HPDE6-E6E7 (cell line): Measurements from ENCODE around the gene SDCBP2.

Source experiments
- DNase-seq: peaks from one replicate; pipeline ENCODE4 v3.0.0; 2011; ENCODE audit warnings: missing footprints; ENCODE audit errors: extremely low spot score

The SDCBP2 gene

GRCh38 chr20:1328680-1329330 is at the start of gene SDCBP2:
Gene SDCBP2, minus strand, starts transcription at chr20:1329139. Its CDS starts 8,723 bp downstream, at chr20:1320416.
- DNase-seq, result peak; percentile 94

- DNase-seq, result no peak
Observed at GRCh38 chr20:1378735-1379125, 49.8 kb upstream of the SDCBP2 start.

DNA sequence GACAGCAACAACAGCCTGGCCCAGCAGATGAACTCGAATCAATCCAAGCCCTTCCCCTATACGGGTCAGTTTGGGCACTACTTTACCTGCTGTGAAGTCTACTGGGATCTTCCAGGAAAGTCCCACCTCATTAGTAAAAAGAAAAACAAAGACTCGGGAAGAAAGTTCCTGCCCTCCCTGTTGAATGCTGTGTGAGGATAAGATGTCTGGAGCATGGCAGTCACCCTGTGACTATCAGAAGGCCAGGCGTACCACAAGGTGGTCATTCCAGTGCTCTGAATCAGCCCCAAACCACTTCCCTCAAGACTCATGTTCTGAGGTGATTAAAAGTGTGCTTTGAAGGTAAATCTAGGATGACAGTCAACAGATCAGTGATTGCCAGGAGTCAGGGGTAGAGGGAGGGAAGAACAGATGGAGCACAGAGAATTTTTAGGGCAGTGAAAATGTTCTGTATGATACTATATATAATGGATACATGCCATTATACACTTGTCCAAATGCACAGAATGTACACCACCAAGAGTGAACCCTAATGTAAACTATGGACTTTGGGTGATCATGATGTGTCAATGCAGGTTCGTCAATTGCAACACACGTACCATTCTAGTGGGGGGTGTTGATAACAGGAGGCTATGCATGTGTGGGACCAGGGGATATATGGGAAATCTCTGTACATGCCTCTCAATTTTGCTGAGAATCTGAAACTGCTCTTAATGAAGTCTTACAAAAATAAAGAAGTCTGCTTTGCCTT is 49.2 kb upstream of the SDCBP2 start:
- DNase-seq, result peak; percentile 76

GRCh38 chr20:1377341-1377871 is 48.5 kb upstream of the SDCBP2 start:
- no peak for DNase-seq

- no peak for DNase-seq
Observed at GRCh38 chr20:1376408-1377270, 47.7 kb upstream of the SDCBP2 start.

GRCh38 chr20:1376007-1376406 is 47.1 kb upstream of the SDCBP2 start:
- no peak for DNase-seq

DNA sequence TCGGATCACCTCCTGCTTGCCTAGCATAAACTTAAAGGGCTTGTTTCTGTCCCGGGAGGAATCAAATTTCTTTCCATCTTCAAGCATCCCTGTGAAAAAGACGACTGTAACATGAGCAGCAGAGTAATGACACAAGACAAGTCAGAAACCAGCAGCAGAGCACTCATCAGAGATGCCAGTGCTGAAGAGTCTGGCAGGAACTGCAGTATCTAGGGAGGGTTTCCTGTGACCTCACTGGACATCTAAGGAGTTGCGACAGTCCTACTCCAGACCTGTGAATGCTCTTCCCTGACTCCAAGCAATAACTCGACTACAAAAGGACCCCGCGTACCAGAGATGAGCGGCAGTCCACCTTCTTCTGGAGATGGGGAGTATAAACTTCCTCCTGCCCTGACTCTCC is 46.6 kb upstream of the SDCBP2 start:
- DNase-seq, result no peak

GRCh38 chr20:1374246-1374645 is 45.3 kb upstream of the SDCBP2 start:
- no peak for DNase-seq

DNA sequence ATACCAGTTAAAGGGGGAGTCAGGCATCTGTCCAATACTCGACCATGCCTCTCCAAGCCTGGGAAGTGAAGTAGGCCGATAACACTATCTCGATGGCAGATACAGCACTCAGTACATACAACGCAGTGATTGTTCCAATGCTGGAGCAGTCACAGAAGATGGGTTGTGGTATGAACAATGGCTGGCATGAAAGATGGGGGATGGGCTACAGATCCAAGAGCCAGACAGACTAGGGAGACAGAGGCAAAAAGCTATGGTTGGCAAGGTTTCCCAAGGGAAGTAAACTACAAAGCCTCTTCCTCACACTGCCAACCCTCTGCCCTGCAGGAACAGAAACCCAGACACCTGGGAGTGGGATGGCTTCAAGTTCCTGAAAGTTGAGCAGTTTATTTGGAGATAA is 44.7 kb upstream of the SDCBP2 start:
- no peak for DNase-seq

DNA sequence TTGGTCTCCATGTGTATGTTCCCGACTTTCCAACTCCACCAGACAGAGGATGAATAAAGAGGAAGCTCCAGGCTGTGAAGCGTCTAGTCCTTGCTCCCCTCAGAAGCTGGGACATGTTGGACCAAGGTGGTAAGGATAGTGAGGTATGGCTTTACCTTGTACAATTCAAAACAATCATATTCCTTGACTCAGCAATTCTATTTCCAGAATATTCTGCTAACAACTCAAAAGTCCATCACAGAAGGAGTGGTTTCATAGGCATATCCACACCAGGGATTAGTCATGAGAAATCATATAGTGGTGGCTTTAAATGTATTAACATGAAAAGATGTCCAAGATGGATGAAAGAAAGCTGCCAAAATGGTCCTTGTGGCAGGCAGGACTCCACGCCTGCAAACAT is 44.1 kb upstream of the SDCBP2 start:
- no peak for DNase-seq

DNA sequence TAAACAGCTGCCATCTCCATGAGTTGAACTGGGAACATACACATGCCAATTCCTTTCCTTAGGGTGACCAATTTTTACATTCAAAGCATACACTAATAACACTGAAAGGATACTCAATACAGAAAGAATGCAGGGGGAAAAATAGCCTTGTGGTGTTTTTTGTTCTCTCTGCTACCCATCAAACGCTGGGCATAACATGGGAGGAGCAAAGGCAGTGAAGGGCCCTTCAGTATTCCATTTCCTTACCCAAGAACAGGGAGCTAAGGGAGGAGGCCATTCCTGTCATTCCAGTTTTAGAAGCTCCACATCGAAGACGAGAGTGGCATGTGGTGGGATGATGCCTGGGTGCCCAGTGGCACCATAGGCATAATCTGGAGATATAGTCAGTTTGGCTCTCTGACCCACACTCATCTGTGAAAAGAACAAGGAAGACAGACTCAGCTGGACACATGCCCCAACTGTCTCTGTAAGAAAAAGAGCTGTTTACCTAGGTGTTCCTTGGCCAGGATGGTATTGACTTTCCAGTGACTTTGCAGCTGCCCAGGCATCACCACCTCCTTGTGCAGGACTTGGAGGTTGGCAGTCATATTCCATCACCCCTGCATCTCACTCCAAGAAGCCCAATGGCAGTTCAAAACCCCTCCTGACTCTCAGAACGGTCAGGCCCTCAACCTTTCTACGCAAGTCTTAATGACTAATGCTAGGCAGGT is 43.0 kb upstream of the SDCBP2 start:
- DNase-seq, result no peak

DNA sequence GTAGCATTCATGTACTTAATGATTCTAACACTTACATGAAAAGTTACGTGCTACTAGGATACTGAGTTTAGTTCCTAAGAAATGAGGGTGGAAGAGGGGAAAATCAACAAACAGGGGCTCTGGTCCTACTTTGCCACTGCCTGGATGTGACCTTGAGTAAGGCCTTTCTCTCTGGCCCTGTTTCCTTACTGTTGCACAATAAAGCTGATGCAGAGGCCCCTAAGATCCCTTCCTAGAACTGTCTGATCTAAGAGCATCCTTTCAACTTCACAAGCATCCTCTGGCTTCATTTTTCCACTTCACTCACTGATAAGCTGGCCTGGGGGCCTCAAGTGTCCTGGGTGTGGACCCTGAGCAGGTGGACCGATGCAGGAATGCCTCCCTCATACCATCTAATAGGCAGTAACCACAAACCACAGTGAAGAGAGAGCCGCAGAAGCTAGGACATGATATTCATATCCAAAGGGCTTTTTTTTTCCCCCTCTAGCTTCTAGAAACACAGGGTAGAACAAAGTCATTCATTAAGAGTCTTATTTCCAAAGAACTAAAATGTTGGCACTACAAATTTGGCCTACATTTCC is 42.4 kb upstream of the SDCBP2 start:
- DNase-seq, result no peak

- DNase-seq, result no peak
Observed at GRCh38 chr20:1370548-1371110, 41.7 kb upstream of the SDCBP2 start.

GRCh38 chr20:1369970-1370369 is 41.0 kb upstream of the SDCBP2 start:
- no peak for DNase-seq

- no peak for DNase-seq
Observed at GRCh38 chr20:1368448-1369199, 39.7 kb upstream of the SDCBP2 start.

DNA sequence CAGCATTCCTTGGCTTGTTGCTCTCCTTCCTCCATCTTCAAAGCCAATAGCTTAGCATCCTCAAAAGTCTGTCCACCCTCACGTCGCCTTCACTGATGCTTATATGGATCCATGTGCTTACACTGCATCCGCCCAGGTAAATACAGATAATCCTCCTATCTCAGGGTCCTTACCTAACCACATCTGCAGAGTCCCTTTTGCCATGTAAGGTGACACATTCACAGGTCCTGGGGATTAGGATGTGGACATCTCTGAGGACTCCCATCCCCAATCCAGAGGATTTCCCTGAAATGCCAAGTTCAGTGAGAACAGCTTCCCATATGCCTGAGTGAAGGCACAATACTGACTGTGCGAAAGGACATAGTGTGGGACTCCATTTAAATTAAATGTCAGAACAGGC is 38.5 kb upstream of the SDCBP2 start:
- DNase-seq, result no peak

DNA sequence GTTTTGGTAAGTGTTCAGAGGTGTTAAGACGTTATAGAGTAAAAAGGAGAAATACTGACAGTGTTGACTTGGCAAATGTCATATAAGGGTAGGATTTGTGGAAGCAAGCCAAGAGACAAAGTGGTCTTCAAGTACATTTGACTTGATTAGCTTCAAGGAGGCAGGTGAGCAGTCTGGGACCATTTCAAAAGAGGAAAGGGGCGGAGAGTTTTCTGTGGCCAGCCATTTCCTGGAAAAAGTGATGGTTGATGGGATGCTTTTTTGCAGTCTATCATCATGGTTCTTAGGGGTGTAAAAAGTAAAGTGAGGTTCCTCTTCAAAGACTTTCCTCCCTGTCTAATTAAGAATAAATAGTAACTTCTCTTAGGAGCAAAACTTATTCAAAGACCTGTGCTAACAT is 35.2 kb upstream of the SDCBP2 start:
- DNase-seq, result no peak

DNA sequence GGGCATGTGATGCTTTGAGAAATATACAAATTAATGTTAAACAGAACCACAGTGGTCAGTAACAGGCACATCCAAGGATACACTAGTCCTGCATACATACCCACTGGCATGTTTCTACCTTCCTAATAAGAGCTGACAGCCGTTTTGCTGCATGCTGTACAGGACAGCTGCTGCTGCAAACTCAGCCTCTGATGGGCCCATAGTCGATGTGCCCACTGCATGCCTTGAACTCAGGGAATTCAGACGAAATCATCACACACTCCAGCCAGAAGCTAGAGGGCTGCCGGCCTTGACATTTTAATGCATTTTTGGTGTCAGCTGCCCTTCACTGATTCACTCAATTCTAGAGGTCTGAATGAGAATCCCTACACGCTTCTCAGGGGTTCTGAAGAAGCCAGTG is 34.6 kb upstream of the SDCBP2 start:
- DNase-seq, result no peak

- DNase-seq, result no peak
Observed at GRCh38 chr20:1362484-1362883, 33.5 kb upstream of the SDCBP2 start.
